HCT116 (cell line): ENCODE measurements around the gene SCFD2. TPM values are rescaled to one million over a fixed set of nuclear protein-coding genes. Genes with fewer than 3 reads are reported as not detected.

Experiments
- ATAC-seq: fragments of 200-7000 bp; cut with Tn5 transposase; 2 replicates; pipeline ENCODE4 v1.9.1; 2020; ENCODE audit warnings: mild to moderate bottlenecking, moderate library complexity
- BruUV-seq: library from RNA; stranded (reverse); fragments of 400-500 nt; replicated peaks from 2 replicates; lab custom pipeline; 2021; lab: Mats Ljungman, UMichigan
- CTCF ChIA-PET: fragments of 300-600 bp; sonication (Branson Sonifier 250); formaldehyde crosslinking; loops from one replicate; lab custom pipeline; 2021; ENCODE audit warnings: antibody characterized with exemption; lab: Charles Lee
- POLR2A ChIA-PET: fragments of 300-600, 350-600 bp; sonication (Branson Sonifier 250); formaldehyde crosslinking; loops from one replicate; lab custom pipeline; 2021; ENCODE audit warnings: antibody characterized with exemption; lab: Charles Lee
- RAD21 ChIA-PET, 2 experiments: fragments of 300-600 bp; sonication (Branson Sonifier 250); formaldehyde crosslinking; loops; one replicate each; lab custom pipeline; 2023; ENCODE audit warnings: low total read pairs in 2 of 2; ENCODE audit not compliant: uncharacterized antibody in 2 of 2, unreplicated experiment in 2 of 2, low non-redundant PET in 1 of 2; lab: Charles Lee
- DNase-seq: peaks from one replicate; pipeline ENCODE4 v3.0.0-alpha.2; 2010; ENCODE audit warnings: low read depth, low spot score
- H2AFZ ChIP-seq: fragments of 200-600 bp; shearing (Covaris generic), sonication (generic); 2 replicates; pipeline ENCODE4 v1.6.1; 2017; ENCODE audit warnings: low read depth, mixed run types, mixed read lengths, antibody characterized with exemption, low read length; ENCODE audit not compliant: poor library complexity, severe bottlenecking
- H3K27ac ChIP-seq: 2 replicates; pipeline ENCODE4 v1.5.1; 2012; ENCODE audit warnings: low read depth, low read length
- H3K27me3 ChIP-seq: fragments of 200-600 bp; sonication (generic); 2 replicates; pipeline ENCODE4 v1.6.1; 2016; ENCODE audit warnings: mixed run types, low read length, mixed read lengths; ENCODE audit not compliant: insufficient read depth
- H3K36me3 ChIP-seq, 2 experiments: fragments of 200-500 bp in 1 of 2; fragments of 200-600 bp in 1 of 2; sonication (Bioruptor generic) in 1 of 2; sonication (generic) in 1 of 2; 2 replicates each; pipeline versions ENCODE4 v1.5.1 to v1.6.1; 2014 to 2016; ENCODE audit warnings: low read length in 2 of 2, inconsistent platforms in 1 of 2, mixed read lengths in 1 of 2, mixed run types in 1 of 2; ENCODE audit not compliant: insufficient read depth in 2 of 2, control insufficient read depth in 1 of 2
- H3K4me1 ChIP-seq, 2 experiments: fragments of 200-600 bp in 1 of 2; sonication (generic) in 1 of 2; 2 replicates each; pipeline versions ENCODE4 v1.5.1 to v1.6.1; 2012 to 2017; ENCODE audit warnings: low read length in 2 of 2, inconsistent platforms in 1 of 2, mild to moderate bottlenecking in 1 of 2, mixed read lengths in 1 of 2, mixed run types in 1 of 2, moderate library complexity in 1 of 2; ENCODE audit not compliant: insufficient read depth in 2 of 2, control insufficient read depth in 1 of 2
- H3K4me2 ChIP-seq: fragments of 200-600 bp; sonication (generic); 2 replicates; pipeline ENCODE4 v1.6.1; 2017; ENCODE audit warnings: mixed run types, low read length, mixed read lengths
- H3K4me3 ChIP-seq, 2 experiments: fragments of 200-600 bp in 1 of 2; sonication (generic) in 1 of 2; replicated peaks in 1 of 2; 2 replicates each; pipeline ENCODE4 v1.5.1; 2011 to 2016; ENCODE audit warnings: low read length in 2 of 2, control low read depth in 1 of 2, low read depth in 1 of 2, mild to moderate bottlenecking in 1 of 2, mixed read lengths in 1 of 2, mixed run types in 1 of 2
- H3K79me2 ChIP-seq: fragments of 200-600 bp; sonication (generic); 2 replicates; pipeline ENCODE4 v1.6.1; 2017; ENCODE audit warnings: mild to moderate bottlenecking, mixed run types, low read length, moderate library complexity, mixed read lengths; ENCODE audit not compliant: insufficient read depth
- H3K9ac ChIP-seq: fragments of 200-600 bp; sonication (generic); 2 replicates; pipeline ENCODE4 v1.6.1; 2016; ENCODE audit warnings: low read length, mixed read lengths
- H3K9me2 ChIP-seq: fragments of 200-600 bp; sonication (generic), shearing (Covaris generic); 2 replicates; pipeline ENCODE4 v1.6.1; 2017; ENCODE audit warnings: mixed run types, mild to moderate bottlenecking, moderate library complexity; ENCODE audit not compliant: insufficient read depth
- H3K9me3 ChIP-seq, 2 experiments: fragments of 200-500 bp in 1 of 2; fragments of 200-600 bp in 1 of 2; sonication (Bioruptor generic) in 1 of 2; sonication (generic) in 1 of 2; 2 replicates each; pipeline ENCODE4 v1.6.1; 2014 to 2017; ENCODE audit warnings: low read length in 2 of 2, mixed read lengths in 2 of 2, inconsistent platforms in 1 of 2, low read depth in 1 of 2, mild to moderate bottlenecking in 1 of 2, mixed run types in 1 of 2, moderate library complexity in 1 of 2; ENCODE audit not compliant: control insufficient read depth in 1 of 2, insufficient read depth in 1 of 2
- H4K20me1 ChIP-seq: fragments of 200-600 bp; sonication (generic), shearing (Covaris generic); 2 replicates; pipeline ENCODE4 v1.6.1; 2017; ENCODE audit warnings: mixed run types, mild to moderate bottlenecking, moderate library complexity; ENCODE audit not compliant: insufficient read depth
- CEBPB ChIP-seq: IDR thresholded peaks from 2 replicates; pipeline ENCODE4 v1.6.1; 2012; ENCODE audit warnings: low read depth
- CTCF ChIP-seq, 3 experiments: fragments of 200-600 bp in 1 of 3; sonication (generic) in 1 of 3; IDR thresholded peaks in 2 of 3; conservative IDR thresholded peaks in 1 of 3; 2 replicates each; pipeline ENCODE4 v1.5.1; 2012 to 2017; ENCODE audit warnings: low read depth in 2 of 3, low read length in 2 of 3, antibody characterized with exemption in 1 of 3, borderline replicate concordance in 1 of 3, control low read depth in 1 of 3, mild to moderate bottlenecking in 1 of 3, mixed read lengths in 1 of 3, mixed run types in 1 of 3, moderate library complexity in 1 of 3; ENCODE audit not compliant: insufficient read depth in 1 of 3
- EZH2phosphoT487 ChIP-seq: fragments of 200-600 bp; IDR thresholded peaks from 2 replicates; pipeline ENCODE4 v1.6.1; 2018; ENCODE audit warnings: antibody characterized with exemption, borderline replicate concordance
- FOSL1 ChIP-seq: IDR thresholded peaks from 2 replicates; pipeline ENCODE4 v1.6.1; 2012; ENCODE audit warnings: low read depth
- POLR2A ChIP-seq: IDR thresholded peaks from 2 replicates; pipeline ENCODE4 v1.7.0; 2011; ENCODE audit warnings: borderline replicate concordance; ENCODE audit not compliant: insufficient read depth, insufficient read length; ENCODE audit errors: extremely low read depth
- SIN3A ChIP-seq: IDR thresholded peaks from 2 replicates; pipeline ENCODE4 v1.6.1; 2012; ENCODE audit warnings: low read depth
- SRF ChIP-seq: IDR thresholded peaks from 2 replicates; pipeline ENCODE4 v1.6.1; 2012; ENCODE audit warnings: low read depth
- YY1 ChIP-seq: IDR thresholded peaks from 2 replicates; pipeline ENCODE4 v1.6.1; 2011; ENCODE audit warnings: low read length, low read depth, moderate library complexity, mild to moderate bottlenecking; ENCODE audit not compliant: insufficient replicate concordance; ENCODE audit errors: extremely low read depth
- ZNF274 ChIP-seq: fragments of 200-500 bp; sonication (Bioruptor generic); IDR thresholded peaks from 2 replicates; pipeline ENCODE4 v1.6.1; 2014; ENCODE audit warnings: mild to moderate bottlenecking, low read depth, low read length, inconsistent platforms
- intact Hi-C: fragments of 100-400 bp; cut with micrococcal nuclease; formaldehyde crosslinking; loops from 2 replicates; pipeline ENCODE4 v1.10.0; 2022
- total RNA-seq: library from RNA; stranded (reverse); gene quantifications from one replicate; pipeline ENCODE4 v1.2.1, GENCODE V29; 2021; ENCODE audit not compliant: unreplicated experiment
- TF ChIP-seq, protein P1 (sequence below): IDR thresholded peaks from 2 replicates; pipeline ENCODE4 v1.6.1; 2012

The SCFD2 gene
- total RNA-seq, 1 experiment from 2014 or later: 13.6 TPM

- TF ChIP-seq CEBPB: no peak
Measured at GRCh38 chr4:52865300-52865699, 500.6 kb downstream of the SCFD2 start (continued).

GRCh38 chr4:52864793-52865192 lies 501.1 kb downstream of the SCFD2 start:
- no TSS peak for BruUV-seq
- TF ChIP-seq POLR2A: no peak
- TF ChIP-seq CTCF (IDR thresholded peaks at IDR 0.05 in 2 of 3, conservative IDR thresholded peaks at IDR 0.05 in 1 of 3; ENCODE audit: borderline replicate concordance in 1 of 3, insufficient read depth in 1 of 3, low read depth in 2 of 3, low read length in 2 of 3): no peak
- no peak for TF ChIP-seq CEBPB
- no peak for TF ChIP-seq SRF
- no peaks in the 10 kb centered on the region for H3K27me3 ChIP-seq
- ChIA-PET CTCF (no interaction called here), POLR2A (no interaction called here), RAD21 (no interaction called here)
- H3K4me3 ChIP-seq: no peak overlapping the region
- intact Hi-C loops: no loop called here
- DNase-seq (no peak), ATAC-seq (no peak)
- H2AFZ ChIP-seq: no peak overlapping the region
- no peaks in the 10 kb centered on the region for H3K79me2 ChIP-seq
- no peaks in the 10 kb centered on the region for H3K9me2 ChIP-seq
- H3K4me1 ChIP-seq: peaks cover 0 to 4% of the 10 kb centered on the region in 2 experiments; a peak in 2 of 4 replicates
- no peak overlapping the region for H3K4me2 ChIP-seq
- H3K9me3 ChIP-seq: no peaks in the 10 kb centered on the region
- no peak overlapping the region for H3K9ac ChIP-seq
- no peaks in the 10 kb centered on the region for H4K20me1 ChIP-seq
- no peak overlapping the region for H3K27ac ChIP-seq
- no peaks in the 10 kb centered on the region for H3K36me3 ChIP-seq

DNA sequence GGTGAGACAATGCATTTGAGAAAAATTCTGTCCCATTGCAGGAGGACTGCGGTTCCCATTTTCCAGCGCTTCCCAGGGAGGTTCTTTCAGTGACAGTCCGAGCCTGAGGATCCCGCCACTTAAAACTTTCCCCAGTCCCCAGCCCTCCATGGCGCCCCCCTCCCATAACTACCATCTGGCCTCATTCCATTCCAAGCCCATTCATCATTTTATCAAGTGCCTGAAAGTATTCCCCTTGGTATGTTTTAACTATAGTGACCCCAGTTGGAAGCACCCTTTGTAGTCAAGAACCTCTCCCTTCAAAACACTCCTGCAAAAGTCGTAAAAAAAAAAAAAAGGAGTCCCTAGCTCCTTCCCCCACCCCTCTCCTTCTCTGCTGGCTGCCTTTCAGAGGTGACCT lies 502.5 kb downstream of the SCFD2 start:
- H3K9me2 ChIP-seq: no peaks in the 10 kb centered on the region
- no peak overlapping the region for H2AFZ ChIP-seq
- ChIA-PET CTCF (no interaction called here), POLR2A (no interaction called here), RAD21 (no interaction called here)
- H3K36me3 ChIP-seq: no peaks in the 10 kb centered on the region
- no peak overlapping the region for H3K27ac ChIP-seq
- intact Hi-C loops: no loop called here
- no peak overlapping the region for H3K4me3 ChIP-seq
- no peak overlapping the region for H3K9ac ChIP-seq
- TF ChIP-seq ZNF274 (no peak), EZH2phosphoT487 (no peak), SIN3A (no peak), CEBPB (no peak), YY1 (no peak), FOSL1 (no peak)
- TF ChIP-seq, protein P1, sequence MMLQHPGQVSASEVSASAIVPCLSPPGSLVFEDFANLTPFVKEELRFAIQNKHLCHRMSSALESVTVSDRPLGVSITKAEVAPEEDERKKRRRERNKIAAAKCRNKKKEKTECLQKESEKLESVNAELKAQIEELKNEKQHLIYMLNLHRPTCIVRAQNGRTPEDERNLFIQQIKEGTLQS: no peak
- H4K20me1 ChIP-seq: no peaks in the 10 kb centered on the region
- no peak for ATAC-seq
- BruUV-seq: no TSS peak
- H3K4me1 ChIP-seq: peaks cover 0 to 4% of the 10 kb centered on the region in 2 experiments; a peak in 2 of 4 replicates
- no peak for DNase-seq
- H3K9me3 ChIP-seq: peaks cover 0 to 1% of the 10 kb centered on the region in 2 experiments; a peak in 1 of 4 replicates
- no peaks in the 10 kb centered on the region for H3K27me3 ChIP-seq
- no peaks in the 10 kb centered on the region for H3K79me2 ChIP-seq
- no peak overlapping the region for H3K4me2 ChIP-seq
